Non-pigmented ciliary epithelial cell (primary cell): ENCODE data around the gene ECT2L.

Experiments used
- DNase-seq: peaks from one replicate; pipeline ENCODE4 v3.0.0-alpha.2; 2010; ENCODE audit warnings: low read depth

The ECT2L gene

GRCh38 chr6:138795809-138796603 is at the start of gene ECT2L:
TSS of gene ECT2L (plus strand) at chr6:138796087. CDS start at chr6:138813275, 17,188 bp downstream.
- no peak for DNase-seq

GRCh38 chr6:138752017-138752416 is 43.9 kb upstream of the ECT2L start:
- DNase-seq, result no peak

GRCh38 chr6:138757136-138757535 is 38.8 kb upstream of the ECT2L start:
- no peak for DNase-seq

GRCh38 chr6:138765896-138766655 is 29.8 kb upstream of the ECT2L start:
- DNase-seq, result no peak

GRCh38 chr6:138769102-138769676 is 26.7 kb upstream of the ECT2L start:
- DNase-seq, result no peak

- DNase-seq, result no peak
Measured at GRCh38 chr6:138772596-138773176, 23.2 kb upstream of the ECT2L start.

- DNase-seq, result peak; percentile 81
Measured at GRCh38 chr6:138773177-138774091, 22.5 kb upstream of the ECT2L start, which contains the start of gene CCDC28A. TSS of gene CCDC28A (plus strand) at chr6:138773769. CDS start at chr6:138776121, 2,352 bp downstream.

- no peak for DNase-seq
Measured at GRCh38 chr6:138774370-138774769, 21.5 kb upstream of the ECT2L start.

- DNase-seq, result no peak
Measured at GRCh38 chr6:138776659-138777058, 19.2 kb upstream of the ECT2L start.

GRCh38 chr6:138778331-138778730 is 17.6 kb upstream of the ECT2L start:
- DNase-seq, result no peak

- DNase-seq, result no peak
Measured at GRCh38 chr6:138782243-138782642, 13.6 kb upstream of the ECT2L start.

GRCh38 chr6:138785079-138785478 is 10.8 kb upstream of the ECT2L start:
- no peak for DNase-seq

- DNase-seq, result no peak
Measured at GRCh38 chr6:138785980-138786379, 9.9 kb upstream of the ECT2L start.

GRCh38 chr6:138787138-138787537 is 8.7 kb upstream of the ECT2L start:
- no peak for DNase-seq

GRCh38 chr6:138796771-138797170 is 884 bp downstream of the ECT2L start:
- no peak for DNase-seq

GRCh38 chr6:138797806-138798446 is 2.0 kb downstream of the ECT2L start:
- DNase-seq, result no peak

- no peak for DNase-seq
Measured at GRCh38 chr6:138800377-138801150, 4.7 kb downstream of the ECT2L start.

GRCh38 chr6:138803331-138803730 is 7.4 kb downstream of the ECT2L start:
- DNase-seq, result no peak

GRCh38 chr6:138803861-138804260 is 8.0 kb downstream of the ECT2L start:
- DNase-seq, result no peak
